GM12801 (cell line): Measurements from ENCODE around the gene NOTCH1.

Experiments
- TF ChIP-seq, protein P1 (sequence below): IDR thresholded peaks from one replicate; pipeline ENCODE4 v1.5.1; 2011; ENCODE audit warnings: control low read depth; ENCODE audit not compliant: insufficient read length; ENCODE audit errors: extremely low read depth

NOTCH1 gene

DNA sequence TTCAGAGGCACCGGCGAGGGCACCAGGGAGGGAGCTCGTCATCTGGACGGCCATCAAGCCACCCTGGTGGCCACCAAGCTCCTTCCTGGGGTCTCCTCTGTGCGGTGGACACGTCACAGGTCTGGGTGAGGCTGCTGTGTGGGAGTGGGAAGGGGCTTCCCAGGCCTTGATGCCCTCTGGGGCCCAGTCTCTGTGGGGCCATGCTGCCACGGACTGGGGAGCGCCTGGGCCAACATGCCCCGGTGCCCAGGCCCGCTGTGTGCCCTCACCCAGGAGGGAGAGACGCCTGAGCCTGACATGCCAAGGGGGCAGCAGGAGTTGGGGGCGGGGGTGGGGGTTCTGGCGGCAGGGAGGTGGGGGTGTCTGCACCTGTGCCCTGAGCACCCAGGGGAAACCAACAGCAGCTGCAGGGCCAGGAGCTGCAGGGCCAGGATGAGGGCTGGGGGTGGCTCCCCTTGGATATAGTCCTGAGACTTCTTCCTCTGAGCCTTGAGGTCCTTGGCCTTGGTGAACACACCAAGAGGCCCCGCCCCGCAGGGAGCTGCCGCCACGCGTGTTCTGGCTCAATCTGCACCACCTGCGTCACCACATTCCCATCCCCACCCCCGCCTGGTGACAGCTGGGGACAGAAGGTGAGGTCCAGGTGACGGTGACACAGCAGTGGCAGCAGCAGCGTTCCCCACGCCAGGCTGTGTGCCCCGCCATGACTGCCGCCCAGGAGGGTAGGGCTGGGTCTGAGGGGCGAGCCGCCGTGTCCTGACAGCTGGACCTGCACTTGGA, 47.7 kb downstream of the NOTCH1 start:
- TF ChIP-seq, protein P1, sequence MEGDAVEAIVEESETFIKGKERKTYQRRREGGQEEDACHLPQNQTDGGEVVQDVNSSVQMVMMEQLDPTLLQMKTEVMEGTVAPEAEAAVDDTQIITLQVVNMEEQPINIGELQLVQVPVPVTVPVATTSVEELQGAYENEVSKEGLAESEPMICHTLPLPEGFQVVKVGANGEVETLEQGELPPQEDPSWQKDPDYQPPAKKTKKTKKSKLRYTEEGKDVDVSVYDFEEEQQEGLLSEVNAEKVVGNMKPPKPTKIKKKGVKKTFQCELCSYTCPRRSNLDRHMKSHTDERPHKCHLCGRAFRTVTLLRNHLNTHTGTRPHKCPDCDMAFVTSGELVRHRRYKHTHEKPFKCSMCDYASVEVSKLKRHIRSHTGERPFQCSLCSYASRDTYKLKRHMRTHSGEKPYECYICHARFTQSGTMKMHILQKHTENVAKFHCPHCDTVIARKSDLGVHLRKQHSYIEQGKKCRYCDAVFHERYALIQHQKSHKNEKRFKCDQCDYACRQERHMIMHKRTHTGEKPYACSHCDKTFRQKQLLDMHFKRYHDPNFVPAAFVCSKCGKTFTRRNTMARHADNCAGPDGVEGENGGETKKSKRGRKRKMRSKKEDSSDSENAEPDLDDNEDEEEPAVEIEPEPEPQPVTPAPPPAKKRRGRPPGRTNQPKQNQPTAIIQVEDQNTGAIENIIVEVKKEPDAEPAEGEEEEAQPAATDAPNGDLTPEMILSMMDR: no peak

DNA sequence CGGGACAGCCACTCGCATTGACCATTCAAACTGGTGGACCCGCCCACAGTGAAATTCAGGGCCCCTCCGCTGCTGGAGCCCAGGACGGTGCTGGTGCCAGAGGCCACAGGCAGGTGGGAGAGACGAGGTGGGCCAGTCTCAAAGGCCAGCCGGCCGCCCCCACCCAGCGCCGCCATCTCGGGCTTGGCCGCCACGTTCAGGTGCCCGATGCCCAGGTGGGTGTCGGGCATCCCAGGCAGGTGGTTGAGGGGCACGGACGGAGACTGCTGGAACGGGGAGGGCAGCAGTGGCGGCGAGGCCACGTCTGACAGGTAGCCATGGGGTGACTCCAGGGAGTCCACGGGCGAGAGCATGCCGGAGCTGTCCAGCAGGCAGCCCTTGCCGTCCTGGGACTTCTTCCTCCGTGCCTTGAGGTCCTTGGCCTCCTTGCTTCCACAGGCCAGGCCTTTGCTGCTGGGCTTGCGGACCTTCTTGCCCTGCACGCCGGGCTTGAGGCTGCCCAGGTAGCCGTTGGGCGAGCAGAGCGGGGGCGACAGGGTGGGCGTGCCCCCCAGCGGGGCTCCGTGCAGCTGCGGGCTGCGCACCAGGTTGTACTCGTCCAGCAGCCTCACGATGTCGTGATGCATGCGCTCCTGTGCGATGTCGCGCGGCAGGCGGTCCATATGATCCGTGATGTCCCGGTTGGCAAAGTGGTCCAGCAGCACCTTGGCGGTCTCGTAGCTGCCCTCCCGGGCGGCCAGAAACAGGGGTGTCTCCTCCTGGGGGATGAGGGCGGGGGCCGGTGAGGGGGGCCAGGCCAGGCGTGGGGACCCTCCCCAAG, 48.8 kb downstream of the NOTCH1 start:
- TF ChIP-seq, protein P1: no peak

DNA sequence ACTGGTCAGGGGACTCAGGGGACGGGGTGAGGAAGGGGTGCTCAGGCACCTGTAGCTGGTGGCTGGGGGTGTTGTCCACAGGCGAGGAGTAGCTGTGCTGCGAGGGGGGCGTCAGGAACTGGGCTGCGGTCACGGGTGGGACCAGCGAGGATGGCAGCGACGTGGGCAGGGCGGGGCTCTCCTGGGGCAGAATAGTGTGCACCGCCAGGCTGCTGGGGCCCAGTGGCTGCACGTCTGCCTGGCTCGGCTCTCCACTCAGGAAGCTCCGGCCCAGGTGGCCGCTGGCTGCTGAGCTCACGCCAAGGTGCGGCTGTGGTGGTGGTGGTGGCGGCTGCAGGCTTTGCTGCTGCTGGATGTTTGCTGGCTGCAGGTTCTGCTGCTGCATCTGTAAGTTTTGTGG, 49.7 kb downstream of the NOTCH1 start:
- TF ChIP-seq, protein P1: no peak

DNA sequence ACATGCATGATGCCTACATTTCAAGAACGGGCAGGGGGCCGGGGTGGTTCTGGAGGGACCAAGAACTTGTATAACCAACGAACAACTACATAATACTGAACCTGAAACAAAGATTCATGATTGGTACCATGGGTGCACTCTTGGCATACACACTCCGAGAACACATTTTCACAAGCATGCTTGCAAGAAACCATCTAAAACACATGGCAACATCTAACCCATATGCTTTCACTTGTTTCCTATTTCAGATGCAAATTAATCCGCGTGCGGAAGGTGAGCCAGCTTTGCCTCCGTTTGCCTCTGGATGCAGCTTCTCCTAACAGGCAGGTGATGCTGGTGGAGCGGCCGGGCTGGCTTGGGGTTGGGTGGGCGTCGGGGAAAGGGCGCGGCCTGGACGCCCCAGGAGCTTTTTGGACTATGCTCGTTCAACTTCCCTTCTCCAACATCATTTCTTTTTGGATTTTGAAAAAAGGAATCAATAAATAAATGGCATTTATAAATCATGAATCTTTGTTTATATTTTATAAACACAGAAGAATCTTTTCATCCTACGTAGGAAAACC, 50.5 kb downstream of the NOTCH1 start:
- TF ChIP-seq, protein P1: no peak

DNA sequence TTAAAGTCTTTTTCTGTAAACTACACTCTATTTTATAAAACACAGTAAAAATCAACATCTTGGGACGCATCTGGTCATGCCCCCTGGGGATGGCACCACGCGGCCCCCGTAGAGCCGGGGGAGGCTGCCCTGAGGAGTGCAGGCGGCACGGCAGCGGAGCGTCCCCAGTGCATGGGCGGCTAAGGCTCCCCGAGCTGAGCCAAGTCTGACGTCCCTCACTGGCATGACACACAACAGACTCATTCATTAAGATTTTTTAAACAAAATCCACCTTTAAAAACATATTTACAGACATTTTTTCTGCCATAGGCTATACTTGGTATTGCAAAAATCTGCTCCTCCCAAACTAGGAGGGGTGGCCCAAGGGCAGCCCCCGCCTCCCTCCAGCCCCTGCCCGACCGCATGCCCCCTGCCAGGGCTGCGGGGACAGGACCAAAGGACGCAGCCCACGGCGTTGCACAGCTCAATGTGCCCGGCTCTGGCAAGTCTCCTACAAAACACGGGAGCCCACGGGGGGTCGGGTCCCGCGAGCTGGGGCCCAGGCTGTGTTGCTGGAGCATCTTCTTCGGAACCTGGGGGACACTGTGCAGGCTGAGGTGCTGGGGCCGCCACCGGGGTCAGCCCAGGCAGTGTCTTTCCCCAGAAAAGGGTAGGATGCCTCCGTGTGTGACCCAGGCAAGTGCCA, 51.2 kb downstream of the NOTCH1 start:
- TF ChIP-seq, protein P1: no peak

DNA sequence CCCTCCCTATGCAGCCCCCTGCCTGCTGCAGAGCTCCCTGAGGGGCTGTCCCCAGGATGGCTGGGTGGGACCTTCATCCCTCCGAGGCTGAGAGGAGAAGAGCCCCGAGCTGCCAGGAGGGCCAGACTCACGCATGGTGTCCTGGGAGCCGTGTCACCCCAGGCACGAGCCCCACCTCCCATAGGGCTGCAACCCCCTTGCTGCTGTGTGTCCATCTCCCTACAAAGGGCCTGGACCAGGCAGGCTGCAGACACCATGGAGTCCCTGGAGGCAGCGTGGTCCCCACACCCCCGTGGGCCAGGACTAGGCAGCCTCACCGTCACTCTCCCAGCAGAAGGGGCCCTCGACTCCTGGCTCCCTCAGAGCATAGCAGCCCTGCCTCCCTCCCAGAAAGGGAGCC, 51.8 kb downstream of the NOTCH1 start:
- TF ChIP-seq, protein P1: no peak

DNA sequence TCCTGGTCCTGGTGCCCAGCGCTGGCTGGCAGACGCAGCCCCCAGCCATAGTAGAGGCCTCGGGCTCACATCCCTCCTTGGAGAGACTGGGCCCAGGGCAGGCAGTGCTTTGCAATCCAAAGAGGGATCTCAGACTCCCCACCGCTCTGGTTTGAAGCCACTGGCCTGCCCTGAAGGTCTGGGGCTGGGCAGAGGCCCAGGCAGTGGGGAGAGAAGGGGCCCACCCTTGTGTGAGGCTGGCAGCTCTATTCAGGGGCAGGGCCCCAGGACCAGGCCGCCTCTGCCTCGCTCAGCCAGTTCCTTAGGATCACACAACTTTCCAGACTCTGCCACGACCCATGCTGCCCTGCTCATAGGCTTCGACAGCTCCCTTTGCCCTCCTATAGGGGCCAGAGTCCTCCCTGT, 52.3 kb downstream of the NOTCH1 start:
- TF ChIP-seq, protein P1: no peak
